Limb (tissue), 2 donors: ENCODE results near the gene TAP2.

Source experiments
- DNase-seq, 2 donors: peaks; one replicate each; pipeline ENCODE4 v3.0.0-alpha.2; 2016; ENCODE audit errors: extremely low spot score in 2 of 2

TAP2 gene

GRCh38 chr6:32854376-32855178 lies 16.0 kb upstream of the TAP2 start:
- DNase-seq, result no peak

DNA sequence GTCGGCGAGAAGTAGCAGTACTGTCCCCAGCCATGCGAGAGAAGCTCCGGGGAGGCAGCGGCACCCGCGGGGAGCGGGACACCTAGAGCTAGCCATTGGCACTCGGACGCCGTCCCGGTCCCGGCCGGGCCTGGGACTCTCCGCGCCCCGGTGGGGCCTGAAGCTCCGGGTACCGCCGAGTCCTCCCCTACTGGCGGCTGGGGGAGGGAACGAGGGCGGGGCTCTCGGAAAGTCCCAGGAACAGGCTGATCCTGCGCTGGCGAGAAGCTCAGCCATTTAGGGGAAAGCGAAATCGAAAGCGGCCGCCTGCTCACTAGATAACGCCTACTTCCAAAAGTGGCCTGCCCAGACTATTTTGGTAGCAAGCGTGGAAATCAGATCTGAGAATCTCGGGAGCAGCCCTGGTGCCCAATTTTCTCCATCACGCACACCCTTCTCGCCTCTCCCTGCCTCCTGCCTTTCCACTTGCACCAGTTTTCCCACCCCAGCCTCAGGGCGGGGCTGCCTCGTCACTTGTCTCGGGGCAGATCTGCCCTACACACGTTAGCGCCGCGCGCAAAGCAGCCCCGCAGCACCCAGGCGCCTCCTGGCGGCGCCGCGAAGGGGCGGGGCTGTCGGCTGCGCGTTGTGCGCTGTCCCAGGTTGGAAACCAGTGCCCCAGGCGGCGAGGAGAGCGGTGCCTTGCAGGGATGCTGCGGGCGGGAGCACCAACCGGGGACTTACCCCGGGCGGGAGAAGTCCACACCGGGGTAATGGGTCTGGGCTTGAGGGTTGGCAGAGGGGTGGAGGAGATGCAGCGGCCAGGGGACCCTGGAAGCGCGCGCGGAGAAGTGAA lies 15.2 kb upstream of the TAP2 start, which contains the start of the genes PSMB9 and TAP1:
Gene PSMB9, plus strand, starts transcription at position 652 of the 835 bp plus-strand sequence. Its CDS starts 38 bp downstream, at position 690.
Gene TAP1, minus strand, starts transcription at position 164 of the 835 bp plus-strand sequence. Its CDS starts 68 bp downstream, at position 96.
- peak; percentile 85 to 89 for DNase-seq

GRCh38 chr6:32852844-32853540 lies 14.5 kb upstream of the TAP2 start:
- DNase-seq, result no peak

DNA sequence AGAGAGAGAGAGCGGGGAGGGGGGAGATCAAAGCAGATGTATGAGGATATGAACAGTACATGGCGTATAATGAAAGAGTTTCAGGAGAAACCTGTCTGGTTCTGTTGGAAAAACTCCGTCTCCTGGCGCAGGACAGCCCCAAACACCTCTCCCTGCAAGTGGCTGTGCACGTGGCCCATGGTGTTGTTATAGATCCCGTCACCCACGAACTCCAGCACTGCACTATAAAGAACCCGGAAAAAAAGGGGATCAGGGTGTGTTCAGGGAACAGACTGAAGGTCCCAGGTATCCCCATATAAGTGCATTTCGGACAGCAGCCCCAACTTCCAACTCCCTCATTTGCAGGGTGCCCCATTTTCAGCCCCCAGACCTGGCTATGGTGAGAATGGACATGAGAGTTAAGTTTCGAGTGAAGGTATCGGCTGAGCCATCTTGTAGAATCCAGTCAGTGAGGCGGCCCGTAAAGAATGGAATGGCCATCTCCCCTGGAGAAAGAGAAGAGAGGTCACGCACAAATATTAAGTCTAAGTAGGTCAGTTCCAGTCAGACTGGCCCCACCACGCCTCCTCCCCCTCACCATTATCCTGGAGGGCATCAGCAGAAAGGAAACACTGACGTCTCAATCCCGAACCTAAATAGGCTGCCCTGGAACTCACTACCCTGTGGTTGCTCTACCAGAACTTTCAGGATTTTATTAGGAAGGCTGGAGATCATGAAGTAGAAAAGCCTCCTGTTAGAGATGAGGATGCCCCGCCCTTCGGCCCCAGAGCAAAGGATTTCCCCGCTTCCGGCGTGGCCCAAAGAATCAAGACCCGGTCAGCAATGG lies 13.7 kb upstream of the TAP2 start:
- no peak for DNase-seq

DNA sequence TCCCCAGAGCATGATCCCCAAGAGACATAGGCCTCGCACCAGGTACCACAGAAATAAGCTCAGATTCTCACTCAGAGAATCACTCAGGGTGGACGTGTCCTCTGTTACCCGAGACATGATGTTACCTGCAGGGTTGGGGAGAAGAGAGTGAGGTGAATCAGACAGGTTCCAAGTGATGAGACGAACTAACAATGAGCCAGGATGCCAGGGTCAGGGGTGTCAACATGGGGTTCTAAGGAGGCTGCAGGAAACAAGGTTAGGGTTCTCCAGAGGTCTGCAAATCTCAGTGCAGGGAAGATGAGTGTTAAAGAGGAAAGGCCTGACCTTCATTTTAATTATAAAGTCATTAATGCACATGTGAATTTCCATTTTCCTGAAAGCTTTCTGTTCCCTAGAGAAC lies 12.5 kb upstream of the TAP2 start:
- no peak for DNase-seq

GRCh38 chr6:32849126-32849525 lies 10.6 kb upstream of the TAP2 start:
- DNase-seq, result no peak

DNA sequence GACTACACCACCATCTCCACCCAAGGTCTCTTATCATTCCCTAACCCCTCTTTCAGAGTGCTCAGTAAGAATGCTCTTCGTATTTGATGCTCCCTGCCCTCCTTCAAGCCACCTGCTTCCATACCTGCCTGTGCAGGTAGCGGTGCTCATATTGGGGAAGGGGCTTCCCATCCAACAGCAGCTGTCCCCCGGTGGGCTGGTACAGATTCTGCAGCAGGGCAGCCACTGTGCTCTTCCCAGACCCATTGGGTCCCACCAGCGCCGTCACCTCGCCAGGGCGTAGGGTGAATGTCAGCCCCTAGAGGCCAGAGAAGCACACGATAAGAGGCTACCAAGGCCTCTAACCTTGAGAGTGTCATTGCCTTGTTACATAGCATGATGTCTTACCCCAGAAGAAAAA lies 9.3 kb upstream of the TAP2 start:
- DNase-seq, result no peak

- DNase-seq, result no peak
Measured at GRCh38 chr6:32847004-32847403, 8.5 kb upstream of the TAP2 start.

- no peak for DNase-seq
Measured at GRCh38 chr6:32845384-32845884, 6.9 kb upstream of the TAP2 start.

DNA sequence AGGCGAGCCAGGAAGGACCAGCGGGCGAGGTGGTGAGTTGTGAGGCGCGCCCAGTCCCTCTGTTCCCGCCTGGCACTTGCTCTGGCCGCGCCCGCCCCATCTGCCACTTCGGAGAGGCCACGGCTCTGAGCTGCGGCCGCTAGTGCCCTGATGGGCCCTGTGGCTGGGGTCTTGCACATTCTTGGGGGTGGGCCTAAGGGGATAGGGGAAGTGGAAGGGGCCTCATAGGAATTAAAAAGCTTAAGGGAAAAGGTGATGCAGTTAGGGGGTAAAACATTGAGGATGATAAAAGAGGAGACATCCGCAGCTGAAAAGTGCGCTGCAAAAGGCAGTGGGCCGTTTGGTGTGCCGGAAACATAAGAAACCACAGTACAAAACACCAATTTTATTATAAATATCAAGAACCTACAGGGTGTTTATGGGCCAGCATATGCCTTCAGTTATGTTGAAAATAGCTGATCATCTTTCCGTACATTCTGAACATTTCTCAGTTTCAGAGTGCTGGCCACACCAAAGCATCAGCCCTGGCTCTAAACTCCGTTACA lies 6.4 kb upstream of the TAP2 start:
- no peak for DNase-seq

- DNase-seq, result peak; percentile 91 to 93
Measured at GRCh38 chr6:32843979-32844838, 5.7 kb upstream of the TAP2 start, which contains the start of gene PSMB8. Gene PSMB8 (minus strand): TSS chr6:32844047. CDS start chr6:32843996, 51 bp downstream.

DNA sequence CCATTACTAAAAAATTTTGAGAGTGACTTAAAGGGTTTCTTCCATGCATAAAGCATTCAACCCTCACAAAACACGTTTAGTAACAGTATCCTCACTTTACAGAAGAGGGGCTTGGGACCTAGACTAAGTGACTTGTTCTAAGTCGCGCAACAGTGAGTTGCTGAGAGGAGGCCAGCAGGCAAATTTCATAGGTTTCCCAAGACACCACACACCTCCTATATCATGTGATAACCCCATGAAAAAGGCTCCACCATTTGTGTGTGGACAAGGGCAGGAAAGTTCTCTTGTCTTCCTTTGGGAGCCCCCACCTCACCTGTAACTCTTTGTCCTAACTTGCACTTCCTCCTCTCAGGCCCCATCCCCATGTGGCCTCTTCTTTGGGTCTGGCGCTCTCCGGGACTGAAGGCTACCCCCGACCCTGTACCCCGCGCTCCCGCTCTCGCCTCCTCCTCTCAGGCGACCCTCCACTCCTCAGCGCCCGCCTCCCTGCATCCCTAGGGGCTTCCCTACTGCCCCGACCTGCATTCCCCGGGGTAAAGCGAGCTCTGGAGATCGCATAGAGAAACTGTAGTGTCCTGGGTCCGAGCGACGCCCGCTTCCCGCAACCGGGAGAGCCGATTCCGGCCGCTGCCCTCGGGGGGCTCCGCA lies 4.9 kb upstream of the TAP2 start:
- DNase-seq, result no peak

DNA sequence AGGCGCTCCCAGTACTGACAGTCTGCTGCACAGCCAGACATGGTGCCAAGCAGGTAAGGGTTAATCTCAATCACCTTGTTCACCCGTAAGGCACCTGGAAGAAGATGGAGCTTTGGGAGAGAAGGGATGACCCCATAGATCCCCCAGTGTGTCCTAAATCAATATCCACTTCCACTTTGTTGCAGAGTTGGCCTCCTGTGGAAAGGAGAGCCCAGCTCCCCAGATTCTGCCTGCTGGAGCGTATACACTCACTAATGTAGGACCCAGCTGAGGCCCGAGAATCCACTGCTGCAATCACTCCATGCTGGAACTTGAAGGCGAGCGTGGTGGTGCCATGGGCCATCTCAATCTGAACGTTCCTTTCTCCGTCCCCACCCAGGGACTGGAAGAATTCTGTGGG lies 4.2 kb upstream of the TAP2 start:
- no peak for DNase-seq

DNA sequence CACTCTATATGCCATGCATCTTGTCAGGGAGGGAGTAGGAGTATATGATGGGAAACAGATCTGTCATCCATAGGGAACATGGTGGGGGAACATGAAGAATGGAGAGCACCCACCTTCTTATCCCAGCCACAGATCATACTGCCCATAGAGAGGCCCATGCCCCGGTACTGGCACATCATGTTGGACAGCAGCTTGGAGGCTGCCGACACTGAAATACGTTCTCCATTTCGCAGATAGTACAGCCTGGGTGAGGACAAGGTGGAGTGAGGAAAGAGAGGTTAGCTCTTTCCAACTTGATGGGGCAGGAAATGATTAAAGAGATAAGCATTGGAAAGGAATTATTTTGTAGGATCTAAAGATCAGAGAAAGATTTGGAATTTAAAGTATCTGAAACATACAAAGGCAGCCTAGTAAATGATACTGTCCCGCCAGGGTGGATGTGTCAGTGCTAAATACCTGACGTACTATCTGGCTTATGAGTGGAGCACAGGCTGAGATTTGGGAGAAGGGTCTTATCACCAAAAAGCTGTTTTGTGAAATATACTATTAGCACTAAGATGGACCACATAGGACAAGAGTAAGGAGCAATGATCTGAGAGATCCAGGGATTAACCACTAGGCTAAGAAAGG lies 3.6 kb upstream of the TAP2 start:
- no peak for DNase-seq

GRCh38 chr6:32840604-32841246 lies 2.2 kb upstream of the TAP2 start:
- no peak for DNase-seq

- no peak for DNase-seq
Measured at GRCh38 chr6:32839356-32839755, 817 bp upstream of the TAP2 start.

GRCh38 chr6:32837651-32838113 lies 857 bp downstream of the TAP2 start:
- DNase-seq, result no peak

- DNase-seq, result no peak
Measured at GRCh38 chr6:32836873-32837272, 1.7 kb downstream of the TAP2 start.
